Stimulated activated CD8-positive, alpha-beta memory T cell treated with anti-CD3 and anti-CD28 coated beads, Interleukin-7, amount 100 ng/mL, for 48 hours (primary cell): Measurements from ENCODE around the gene NDUFA7.
"Not testable (repeated sequence)": the region's sequence is repeated elsewhere in the genome, so short reads cannot be mapped to it uniquely, and the experiment has no call there.

Source experiments
- DNase-seq, 2 donors: peaks; one replicate each; pipeline ENCODE4 v3.0.0-alpha.2; 2020; ENCODE audit warnings: low read depth in 1 of 2; ENCODE audit errors: extremely low read depth in 1 of 2

Gene NDUFA7

GRCh38 chr19:8321067-8321985 lies at the start of gene NDUFA7, which contains the start of gene RPS28:
NDUFA7 (minus strand) TSS chr19:8321375; CDS start chr19:8321358, 17 bp downstream.
RPS28 (plus strand) TSS chr19:8321496; CDS start chr19:8321531, 35 bp downstream.
- peak; percentile 91 to 92 for DNase-seq

- no peak for DNase-seq
Measured at GRCh38 chr19:8370176-8371010, 49.2 kb upstream of the NDUFA7 start.

- DNase-seq: no peak
Measured at GRCh38 chr19:8367327-8368001, 46.3 kb upstream of the NDUFA7 start.

- DNase-seq: no peak
Measured at GRCh38 chr19:8366961-8367326, 45.8 kb upstream of the NDUFA7 start.

GRCh38 chr19:8366121-8366581 lies 45.0 kb upstream of the NDUFA7 start:
- no peak for DNase-seq

GRCh38 chr19:8363803-8364771 lies 42.9 kb upstream of the NDUFA7 start, which contains the start of gene ANGPTL4:
ANGPTL4 (plus strand) TSS chr19:8364155; CDS start chr19:8364322, 167 bp downstream.
- DNase-seq: peak; percentile 37 to 60

- no peak for DNase-seq
Measured at GRCh38 chr19:8361921-8362793, 41.0 kb upstream of the NDUFA7 start.

- no peak for DNase-seq
Measured at GRCh38 chr19:8360196-8360595, 39.0 kb upstream of the NDUFA7 start.

GRCh38 chr19:8358948-8359347 lies 37.8 kb upstream of the NDUFA7 start:
- DNase-seq: no peak

- no peak for DNase-seq
Measured at GRCh38 chr19:8357007-8357521, 35.9 kb upstream of the NDUFA7 start.

- DNase-seq: no peak
Measured at GRCh38 chr19:8355631-8356402, 34.6 kb upstream of the NDUFA7 start.

GRCh38 chr19:8352845-8353244 lies 31.7 kb upstream of the NDUFA7 start:
- not testable (repeated sequence) for DNase-seq

- DNase-seq: no peak
Measured at GRCh38 chr19:8352134-8352827, 31.1 kb upstream of the NDUFA7 start.

GRCh38 chr19:8349629-8350372 lies 28.6 kb upstream of the NDUFA7 start:
- not testable (repeated sequence) for DNase-seq

GRCh38 chr19:8343483-8343844 lies 22.3 kb upstream of the NDUFA7 start:
- DNase-seq: no peak

GRCh38 chr19:8342684-8343482 lies 21.7 kb upstream of the NDUFA7 start, which contains the start of gene KANK3:
KANK3 (minus strand) TSS chr19:8343262; CDS start chr19:8337828, 5,434 bp downstream.
- DNase-seq: peak; percentile 84 to 92
